Measurements from ENCODE around the gene IGSF3.

Gene IGSF3

DNA sequence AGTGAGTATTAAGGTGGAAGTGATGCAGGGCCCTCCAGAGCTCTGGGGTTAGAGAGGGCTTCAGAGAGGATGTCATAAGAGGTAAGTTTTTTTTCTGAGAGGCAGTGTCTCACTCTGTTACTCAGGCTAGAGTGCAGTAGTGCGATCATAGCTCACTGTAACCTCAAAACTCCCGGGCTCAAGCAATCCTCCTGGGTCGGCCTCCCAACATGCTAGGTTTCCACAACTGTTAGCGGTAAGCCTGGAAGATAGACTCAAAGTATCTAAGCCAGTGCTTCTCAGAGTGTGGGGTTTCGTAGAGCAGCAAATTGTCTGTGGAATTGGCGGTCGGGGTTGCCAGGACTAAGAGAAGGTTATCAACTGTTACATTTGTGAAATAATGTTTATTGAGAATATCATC is 18.6 kb upstream of the IGSF3 start:
- no peak for DNase-seq

DNA sequence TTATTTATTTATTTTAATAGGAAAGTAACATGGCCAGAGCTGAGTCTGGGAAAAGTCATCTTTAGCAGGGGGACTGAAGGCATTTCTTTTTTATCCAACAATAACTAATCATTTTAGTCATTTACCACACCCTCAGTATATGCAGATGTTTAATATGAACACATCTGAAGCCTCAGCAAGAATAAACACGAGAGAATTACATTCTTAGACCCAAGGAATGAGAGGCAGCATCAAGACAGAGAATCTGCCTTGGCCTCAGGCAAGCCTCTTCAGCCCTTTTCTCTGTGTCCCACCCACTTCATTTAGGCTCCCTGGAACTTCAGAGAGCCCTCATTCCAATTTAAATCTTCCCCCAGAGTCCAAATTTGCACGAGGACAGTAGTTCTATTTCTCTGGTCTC is 17.0 kb upstream of the IGSF3 start:
- DNase-seq, result no peak

- no peak for DNase-seq
Observed at GRCh38 chr1:116682641-116683221, 15.2 kb upstream of the IGSF3 start.

DNA sequence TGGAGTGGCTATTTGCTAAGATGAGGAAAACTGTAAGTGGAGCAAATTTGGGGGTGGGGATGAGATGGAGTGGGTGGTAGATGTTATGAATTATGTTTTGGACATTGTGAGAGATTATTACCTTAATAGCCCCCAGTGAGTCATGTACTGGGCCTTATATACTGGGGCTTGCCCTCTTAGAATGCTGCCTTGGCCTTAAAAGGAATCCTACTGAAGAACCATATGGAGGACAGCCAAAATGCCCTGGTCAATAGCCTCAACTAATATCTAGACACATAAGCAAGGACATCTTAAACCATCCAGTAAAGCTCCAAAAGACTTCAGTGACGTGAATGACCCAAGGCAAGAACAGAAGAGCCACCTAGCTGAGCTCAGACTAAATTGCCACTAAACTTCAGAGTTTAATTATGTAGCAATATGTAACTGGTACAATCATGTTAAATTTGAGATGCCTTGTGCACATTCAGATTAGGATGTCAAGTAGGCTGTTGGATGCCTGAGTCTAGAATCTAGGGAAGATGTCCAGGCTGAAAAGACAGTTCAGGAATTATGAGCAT is 13.9 kb upstream of the IGSF3 start:
- DNase-seq, result no peak

- no peak for DNase-seq
Observed at GRCh38 chr1:116680752-116681151, 13.2 kb upstream of the IGSF3 start.

DNA sequence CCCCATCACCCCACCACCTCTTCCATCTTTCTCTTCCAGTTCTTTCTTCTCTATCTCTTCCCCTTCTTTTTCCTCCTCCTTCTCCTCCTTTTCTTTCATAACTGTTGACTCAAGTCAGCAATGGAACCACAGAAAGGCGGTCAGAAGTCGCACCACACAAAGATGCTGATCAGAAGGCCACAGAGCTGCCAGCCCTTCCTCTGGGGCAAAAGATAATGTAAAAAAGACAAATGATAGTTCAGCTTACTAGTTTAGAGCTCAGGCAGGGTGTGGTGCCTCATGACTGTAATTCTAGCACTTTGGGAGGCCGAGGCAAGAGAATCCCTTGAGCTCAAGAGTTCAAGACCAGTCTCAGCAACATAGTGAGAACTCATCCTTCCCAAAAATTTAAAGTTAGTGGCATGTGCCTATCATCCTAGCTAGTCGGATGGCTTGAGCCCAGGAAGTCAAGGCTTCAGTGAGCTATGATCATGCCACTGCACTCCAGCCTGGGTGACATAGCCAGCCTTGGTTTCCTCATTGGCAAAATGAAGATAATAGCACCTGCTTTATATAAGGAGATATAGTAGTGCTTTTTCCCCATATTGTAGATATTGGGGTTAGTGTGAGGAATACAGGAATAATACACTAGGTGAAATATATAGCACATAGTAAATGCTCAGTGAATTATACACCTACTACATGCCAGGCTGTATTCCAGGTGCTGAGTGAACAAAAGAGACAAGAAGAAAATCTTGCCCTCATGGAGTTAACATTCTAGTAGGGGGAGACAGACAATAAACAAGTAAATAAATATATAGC is 12.5 kb upstream of the IGSF3 start:
- no peak for DNase-seq

DNA sequence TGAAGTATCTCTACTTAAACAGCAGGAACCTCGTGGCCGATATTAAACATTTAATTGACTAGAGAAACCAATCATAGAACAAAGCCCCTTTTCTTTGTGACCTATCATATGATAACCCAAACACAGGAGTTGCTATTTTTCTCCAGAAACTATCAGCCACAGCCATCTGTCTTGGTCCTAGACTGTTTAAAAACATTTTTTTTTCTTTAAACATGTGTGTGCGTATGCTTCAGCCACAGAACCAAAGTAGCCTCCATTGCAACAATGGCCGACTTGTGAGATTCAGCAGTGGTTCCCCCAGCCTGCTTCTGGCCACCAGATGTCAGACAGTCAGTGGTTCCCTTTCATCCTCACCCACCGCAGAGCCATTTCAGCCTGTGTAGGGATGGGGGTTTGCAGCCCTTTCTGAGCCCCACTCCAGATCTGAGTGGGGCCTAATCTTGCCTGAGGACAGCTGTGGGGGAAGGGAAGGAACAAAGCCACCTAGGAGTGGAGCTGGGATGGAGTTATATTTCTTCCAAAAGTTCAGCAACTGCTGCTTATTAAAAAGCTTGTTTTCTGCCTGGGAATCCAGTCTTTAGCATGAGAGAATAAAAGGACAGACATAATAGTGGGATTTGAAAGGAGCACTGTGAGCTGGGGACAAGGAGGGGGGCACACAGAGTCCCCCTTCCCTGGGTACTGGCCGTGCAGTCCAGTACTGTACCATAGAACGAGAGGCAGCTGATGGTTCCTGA is 11.7 kb upstream of the IGSF3 start:
- no peak for DNase-seq

GRCh38 chr1:116678732-116679090 is 11.2 kb upstream of the IGSF3 start:
- no peak for DNase-seq

DNA sequence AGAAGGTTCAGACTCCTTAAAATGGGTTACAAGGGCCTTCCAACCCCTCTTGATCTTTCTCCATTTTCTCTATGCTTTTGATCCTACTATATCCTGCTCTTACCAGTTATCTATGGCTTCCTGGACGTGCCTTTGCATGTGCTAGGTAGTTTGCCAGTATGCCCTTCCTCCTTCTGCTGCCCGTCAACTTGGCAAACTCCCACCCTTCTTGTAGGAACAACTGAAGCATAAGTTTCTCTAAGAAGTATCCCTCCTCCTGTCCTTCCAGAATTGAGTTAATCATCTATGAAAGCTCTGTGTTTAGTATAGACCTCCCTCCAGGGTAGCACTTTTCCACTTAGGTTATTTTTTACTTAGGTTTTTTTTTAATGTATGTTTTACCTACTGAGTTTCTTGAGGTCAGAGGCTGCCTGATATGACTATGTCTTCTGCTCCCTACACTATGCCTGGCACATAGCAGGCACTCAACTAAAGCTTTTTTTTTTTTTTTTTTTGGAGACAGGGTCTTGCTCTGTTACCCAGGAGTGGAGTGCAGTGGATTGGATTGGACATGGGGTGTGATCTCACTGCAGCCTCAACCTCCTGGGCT is 10.0 kb upstream of the IGSF3 start:
- DNase-seq, result no peak

- DNase-seq, result no peak
Observed at GRCh38 chr1:116676291-116676690, 8.8 kb upstream of the IGSF3 start.

GRCh38 chr1:116674751-116675150 is 7.2 kb upstream of the IGSF3 start:
- peak; percentile 23 for DNase-seq

DNA sequence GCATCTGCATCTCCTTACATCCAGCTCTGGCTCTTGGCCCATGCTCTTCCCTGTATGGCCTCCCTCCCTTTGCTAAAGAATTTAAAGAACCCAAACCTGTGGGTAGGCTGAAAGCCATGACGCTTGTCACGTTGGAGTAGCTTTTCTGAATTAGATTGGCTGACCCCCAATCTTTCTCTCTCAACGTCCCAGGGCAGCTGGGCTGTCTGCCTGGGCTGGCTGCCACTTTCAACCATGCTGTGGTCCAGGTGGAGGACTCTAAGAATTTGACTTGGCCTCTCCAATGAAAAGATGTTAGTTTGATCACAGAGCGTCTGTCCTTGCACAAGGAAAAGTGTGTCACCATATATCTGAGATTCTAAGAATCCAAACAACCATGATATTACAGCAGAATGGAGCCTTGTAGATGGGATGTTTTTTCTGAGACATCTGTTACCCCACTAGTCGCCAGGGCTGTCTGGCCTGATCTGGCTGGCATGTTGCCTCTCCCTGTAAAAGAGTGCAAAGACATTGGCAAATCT is 6.5 kb upstream of the IGSF3 start:
- peak; percentile 48 for DNase-seq

GRCh38 chr1:116671912-116672311 is 4.4 kb upstream of the IGSF3 start:
- DNase-seq, result no peak

DNA sequence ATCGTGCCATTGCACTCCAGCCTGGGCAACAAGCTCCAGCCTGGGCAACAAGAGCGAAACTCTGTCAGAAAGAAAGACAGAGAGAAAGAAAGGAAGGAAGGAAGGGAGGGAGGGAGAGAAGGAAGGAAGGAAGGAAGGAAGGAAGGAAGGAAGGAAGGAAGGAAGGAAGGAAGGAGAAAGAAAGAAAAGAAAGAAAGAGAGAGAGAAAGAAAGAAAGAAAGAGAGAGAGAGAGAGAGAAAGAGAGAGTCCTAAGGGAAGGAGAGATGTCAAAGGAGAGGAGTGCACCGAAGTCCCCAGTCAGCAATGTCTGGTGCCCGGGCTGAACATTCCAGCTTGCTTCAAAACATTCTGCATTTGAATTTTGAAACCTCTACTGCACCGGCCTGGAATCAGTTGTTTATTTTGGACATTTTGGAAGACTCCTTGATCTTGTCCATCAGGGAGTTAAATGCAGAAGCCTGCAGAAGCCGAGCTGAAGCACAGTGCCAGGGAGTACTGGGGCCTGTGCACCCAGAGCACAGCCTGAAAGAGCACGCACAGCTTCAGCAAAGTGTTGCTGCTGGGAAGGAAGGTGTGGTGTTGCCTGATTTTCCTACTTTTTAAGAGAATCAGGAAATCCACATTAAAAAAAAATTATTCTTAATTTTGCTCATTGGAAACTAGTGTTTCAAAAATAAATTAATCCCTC is 3.7 kb upstream of the IGSF3 start:
- DNase-seq, result no peak

GRCh38 chr1:116668277-116668676 is 744 bp upstream of the IGSF3 start:
- no peak for DNase-seq

DNA sequence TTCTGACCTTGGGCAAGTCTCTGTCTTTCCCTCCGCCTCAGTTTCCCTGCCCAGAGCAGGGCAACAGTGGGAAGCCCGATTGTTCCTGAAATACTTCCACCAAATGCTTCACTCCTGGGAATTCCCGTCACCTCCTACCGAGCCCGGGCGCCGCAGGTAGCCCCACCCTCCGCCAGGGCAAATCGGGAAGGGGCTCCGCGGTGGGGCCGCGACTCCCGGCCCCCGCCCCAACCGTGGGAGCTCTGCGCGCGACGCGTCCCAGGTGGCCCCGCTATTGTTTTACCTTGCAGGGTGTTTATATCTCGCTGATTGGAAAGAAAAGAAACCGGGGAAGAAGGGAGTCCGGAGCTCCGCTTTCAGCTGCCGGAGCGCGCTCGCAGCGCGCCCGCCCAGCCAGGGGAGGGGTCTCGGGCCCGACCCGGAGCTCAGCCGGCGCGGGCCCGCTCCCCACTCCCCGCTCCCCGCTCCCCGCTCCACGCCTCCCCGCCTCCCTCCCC is 407 bp downstream of the IGSF3 start:
- no peak for DNase-seq

- DNase-seq, result no peak
Observed at GRCh38 chr1:116666187-116667077, 1.1 kb downstream of the IGSF3 start.

- DNase-seq, result no peak
Observed at GRCh38 chr1:116664978-116665371, 2.6 kb downstream of the IGSF3 start.

- no peak for DNase-seq
Observed at GRCh38 chr1:116664366-116664977, 3.1 kb downstream of the IGSF3 start.

GRCh38 chr1:116663821-116664220 is 3.7 kb downstream of the IGSF3 start:
- no peak for DNase-seq

DNA sequence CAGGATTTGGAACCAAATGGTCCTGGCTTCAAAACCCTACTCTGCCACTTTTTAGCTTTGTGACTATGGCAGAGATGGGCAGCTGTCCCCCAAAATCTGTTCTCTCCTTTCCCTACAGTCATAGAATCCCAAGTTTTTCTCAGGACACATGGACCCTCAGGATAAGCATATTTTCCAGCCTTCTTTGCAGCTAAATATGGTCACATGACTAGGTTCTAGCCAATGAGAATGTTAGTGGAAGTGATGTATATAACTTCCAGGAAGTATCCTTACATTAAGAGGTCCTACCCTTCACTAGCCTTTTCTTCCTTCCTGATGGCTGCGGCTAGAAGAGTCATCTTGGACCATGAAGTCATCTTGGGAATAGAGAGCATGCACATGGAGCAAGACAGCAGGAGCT is 5.9 kb downstream of the IGSF3 start:
- DNase-seq, result no peak

Measured in fibroblast of skin of right biceps (primary cell).